Stimulated activated CD4-positive, alpha-beta T cell treated with anti-CD3 and anti-CD28 coated beads, Interleukin-12 subunit alpha, Interleukin-12 subunit beta, amount 100 ng/mL, for 48 hours (primary cell): ENCODE results near the gene PSMC3.

Experiments used
- DNase-seq, 3 donors: peaks; one replicate each; pipeline ENCODE4 v3.0.0-alpha.2; 2020; ENCODE audit warnings: low read depth in 2 of 3, low spot score in 1 of 3

PSMC3 gene

DNA sequence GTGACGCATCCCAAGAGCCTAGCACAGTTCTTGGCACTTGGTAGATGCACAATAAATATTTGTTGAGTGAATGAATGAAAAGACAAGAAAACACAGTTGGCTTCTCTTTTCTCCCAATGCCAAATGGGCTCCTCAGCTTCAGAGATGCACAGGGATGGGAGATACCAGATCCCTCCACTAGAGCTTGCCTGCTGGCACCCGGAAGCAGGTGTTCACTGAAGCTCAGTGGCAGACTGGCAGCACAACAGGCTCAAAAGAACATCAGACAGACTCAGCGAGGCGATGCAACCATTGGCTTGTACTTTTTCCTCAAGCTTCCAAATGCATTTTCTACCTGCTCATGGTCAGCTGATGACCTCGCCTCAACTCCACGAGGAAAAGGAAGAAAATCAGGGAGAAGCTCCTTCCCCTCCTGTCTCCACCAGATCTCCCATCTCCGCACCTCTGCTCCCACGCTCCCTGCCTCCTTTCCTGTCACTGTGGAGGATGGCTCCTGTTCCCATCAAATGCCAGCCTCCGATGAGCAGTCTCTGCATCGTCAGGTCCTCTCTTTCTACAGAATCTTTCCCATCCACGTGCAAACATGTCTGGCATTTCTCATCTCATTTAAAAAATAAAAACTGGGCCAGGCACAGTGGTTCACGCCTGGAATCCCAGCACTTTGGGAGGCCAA, 16.9 kb upstream of the PSMC3 start:
- DNase-seq = no peak

DNA sequence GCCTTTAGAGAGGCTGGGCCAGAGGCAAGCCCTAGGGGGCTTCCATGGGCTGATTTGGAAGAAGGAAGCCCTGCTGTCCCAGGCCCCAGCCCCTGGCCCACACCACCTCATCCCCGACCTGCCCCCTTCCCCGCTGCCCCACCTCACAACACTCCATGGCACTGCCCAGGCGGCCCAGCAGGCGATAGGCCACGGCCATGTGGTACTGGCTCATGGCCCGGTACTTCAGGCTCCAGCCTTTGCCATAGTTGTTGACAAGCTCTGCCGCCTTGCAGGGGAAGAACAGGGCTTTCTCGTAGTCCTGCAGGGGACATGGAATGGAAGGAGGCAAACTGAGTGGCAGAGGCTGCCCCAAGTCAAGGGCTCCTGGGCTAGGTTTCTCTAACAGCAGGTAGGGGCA, 16.3 kb upstream of the PSMC3 start:
- DNase-seq = no peak

DNA sequence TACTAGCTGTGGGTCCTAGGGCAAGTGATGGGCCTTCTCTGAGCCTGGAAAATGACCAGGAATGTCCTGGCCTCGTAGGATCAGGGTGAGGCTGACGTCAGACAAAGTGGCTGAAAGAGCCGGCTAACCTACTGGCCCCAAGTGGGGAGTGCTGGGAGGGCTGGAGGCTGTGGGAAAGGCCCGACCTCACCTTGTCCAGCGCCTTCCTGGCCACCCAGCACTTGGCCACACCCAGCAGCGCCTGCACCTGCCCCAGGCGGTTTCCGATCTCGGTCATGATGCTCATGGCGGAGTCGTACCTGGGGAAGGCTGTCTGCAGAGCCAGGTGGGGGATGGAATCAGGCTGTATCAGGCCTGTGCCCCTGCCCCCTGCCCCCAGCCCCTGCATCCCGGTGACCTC, 15.2 kb upstream of the PSMC3 start:
- DNase-seq = no peak

DNA sequence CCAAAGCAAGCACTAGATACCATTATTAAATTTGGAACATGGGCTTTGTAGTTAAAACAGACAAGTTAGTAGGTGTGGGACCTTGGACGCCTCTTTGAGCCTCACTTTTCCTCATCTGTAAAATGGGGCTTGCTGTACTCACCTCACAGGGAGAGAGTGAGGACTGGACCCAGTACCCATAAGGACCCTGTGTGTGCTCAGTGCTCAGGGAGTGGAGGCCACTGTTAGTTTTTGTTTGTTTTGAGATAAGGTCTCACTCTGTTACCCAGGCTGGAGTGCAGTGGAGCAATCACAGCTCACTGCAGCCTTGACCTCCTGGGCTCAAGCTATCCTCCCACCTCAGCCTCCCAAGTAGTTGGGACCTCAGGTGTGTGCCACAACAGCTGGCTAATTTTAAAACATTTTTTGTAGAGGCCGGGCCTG, 13.8 kb upstream of the PSMC3 start:
- no peak for DNase-seq

DNA sequence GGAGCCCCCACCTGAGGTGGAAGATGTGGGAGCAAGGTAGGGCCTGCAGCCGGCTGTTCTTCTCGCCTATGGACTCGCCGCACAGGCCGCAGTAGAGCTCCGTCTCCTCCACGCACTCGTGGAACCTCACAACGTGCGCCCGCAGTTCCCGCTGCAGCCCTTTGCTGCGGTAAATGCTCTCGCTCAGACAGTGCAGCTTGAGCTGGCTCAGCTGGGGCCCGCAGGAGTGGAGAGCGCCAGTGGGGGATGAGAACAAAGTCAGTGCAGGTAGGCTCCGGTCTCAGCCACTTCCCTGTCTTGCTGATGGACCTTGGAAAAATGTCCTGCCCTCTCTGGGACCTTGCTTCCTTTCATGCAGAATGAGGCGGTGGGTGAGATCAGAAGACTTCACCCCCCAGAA, 12.5 kb upstream of the PSMC3 start:
- DNase-seq = no peak

DNA sequence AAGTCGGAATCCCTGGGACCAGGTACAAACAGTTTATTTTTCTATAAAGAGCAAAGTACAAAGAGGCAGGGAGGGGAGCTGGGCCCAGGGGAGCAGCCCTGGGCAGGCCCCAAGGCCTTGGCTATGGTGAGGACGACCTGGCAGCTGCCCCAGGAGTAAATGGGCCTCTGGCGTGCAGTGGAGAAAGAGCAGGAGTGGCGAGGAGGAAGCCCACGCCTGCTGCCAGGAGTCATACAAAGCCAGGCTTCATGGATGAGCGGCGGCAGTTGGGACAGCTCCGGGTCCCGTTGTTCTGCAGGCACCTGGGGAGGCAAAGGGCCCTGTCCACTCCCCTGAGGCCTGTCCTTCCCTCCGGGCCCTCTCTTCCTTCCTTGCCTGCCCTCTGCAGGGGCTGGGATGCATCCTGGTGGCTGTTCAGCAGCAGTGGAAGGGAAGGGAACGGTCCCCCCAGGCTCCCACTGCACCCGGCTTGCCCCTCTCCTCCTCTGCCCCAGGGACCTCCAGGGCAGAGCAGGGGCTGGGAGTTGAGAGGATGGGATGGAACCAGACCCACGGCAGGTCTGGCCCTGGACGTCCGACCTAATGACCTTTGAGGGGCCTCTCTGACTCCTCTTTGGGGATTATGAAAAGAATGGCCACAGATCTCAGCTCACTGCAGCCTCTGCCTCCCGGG, 11.6 kb upstream of the PSMC3 start:
- DNase-seq = no peak

DNA sequence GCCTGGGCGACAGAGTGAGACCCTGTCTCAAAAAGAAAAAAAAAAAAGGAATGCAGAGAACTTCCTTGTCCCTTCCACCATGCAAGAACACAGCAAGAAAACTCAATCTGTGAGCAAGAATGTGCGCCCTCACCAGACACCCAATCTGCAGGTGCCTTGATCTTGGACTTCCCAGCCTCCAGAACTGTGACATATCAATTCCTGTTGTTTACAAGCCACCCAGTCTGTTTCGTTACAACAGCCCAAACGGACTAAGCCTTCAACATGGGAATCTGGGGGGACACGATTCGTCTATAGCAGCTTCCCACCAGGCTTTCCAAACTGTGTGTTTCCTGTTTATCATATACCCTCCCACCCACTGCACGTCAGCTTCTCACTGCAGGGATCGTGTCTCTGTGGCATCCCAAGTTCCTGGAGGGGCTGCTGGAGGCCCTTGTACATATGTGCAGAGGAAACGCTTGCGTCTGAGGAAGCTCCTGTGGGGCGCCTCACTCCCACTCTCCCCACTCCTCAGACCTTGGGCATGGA, 11.0 kb upstream of the PSMC3 start:
- no peak for DNase-seq

DNA sequence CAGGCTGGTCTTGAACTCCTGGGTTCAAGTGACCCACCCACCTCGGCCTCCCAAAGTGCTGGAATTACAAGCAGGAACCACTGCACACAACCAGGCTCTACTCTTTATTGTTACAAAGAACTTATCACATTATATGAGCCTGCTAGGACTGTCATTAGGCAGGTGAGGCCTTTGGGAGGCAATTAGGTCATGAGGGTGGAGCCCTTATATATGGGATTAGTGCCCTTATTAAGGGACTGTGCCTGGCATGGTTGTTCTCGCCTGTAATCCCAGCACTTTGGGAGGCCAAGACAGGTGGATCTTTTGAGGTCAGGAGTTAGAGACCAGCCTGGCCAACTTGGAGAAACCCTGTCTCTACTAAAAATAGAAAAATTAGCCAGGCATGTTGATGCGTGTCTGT, 10.5 kb upstream of the PSMC3 start:
- no peak for DNase-seq

DNA sequence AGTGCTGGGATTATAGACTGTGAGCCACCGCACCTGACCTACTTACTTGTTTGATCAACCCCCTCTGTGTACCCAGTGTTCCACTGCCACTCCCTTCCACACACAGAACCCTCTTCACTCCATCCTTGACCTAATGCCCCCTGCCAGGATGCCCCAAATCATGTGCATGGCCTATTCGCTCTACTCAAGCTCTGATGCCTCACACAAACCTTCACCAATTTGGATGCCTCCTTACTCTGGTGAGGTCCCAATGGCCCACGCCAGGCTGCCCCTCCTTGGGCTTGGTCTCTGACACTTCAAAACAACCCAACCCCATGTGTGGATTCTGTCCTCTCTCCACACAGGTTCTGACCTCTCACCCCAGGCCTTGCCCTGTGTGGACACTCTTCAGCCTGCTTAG, 9.4 kb upstream of the PSMC3 start:
- DNase-seq = no peak

DNA sequence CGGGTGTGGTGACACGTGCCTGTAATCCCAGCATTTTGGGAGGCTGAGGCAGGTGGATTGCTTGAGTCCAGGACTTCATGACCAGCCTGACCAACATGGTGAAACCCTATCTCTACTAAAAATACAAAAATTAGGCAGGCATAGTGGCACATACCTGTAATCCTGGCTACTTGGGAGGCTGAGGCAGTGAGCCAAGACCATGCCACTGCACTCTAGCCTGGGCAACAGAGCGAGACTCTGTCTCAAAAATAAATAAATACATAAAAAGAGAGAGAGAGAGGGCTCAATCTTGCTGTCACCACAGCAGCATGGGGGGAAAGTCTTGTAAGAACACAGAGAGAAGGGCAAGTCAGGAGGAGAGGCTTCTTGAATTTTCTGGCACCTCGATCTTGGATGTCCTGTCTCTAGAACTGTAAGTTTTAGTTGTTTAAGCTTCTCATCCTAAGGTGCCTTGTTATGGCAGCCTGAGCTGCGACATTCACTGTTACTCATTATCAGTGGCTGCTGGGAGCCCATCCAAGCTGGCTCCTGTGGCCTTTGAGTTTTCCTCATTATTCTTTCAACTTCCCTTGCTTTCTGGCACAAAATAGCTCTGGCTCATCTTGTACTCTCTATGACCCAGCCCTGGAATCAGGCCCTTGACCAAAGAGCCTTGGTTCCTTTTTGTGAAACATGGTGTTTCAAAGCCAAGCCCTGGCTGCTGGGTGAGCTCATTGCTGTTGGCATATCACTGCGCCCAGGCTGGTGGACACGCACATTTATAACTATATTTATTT, 8.0 kb upstream of the PSMC3 start:
- DNase-seq = no peak

DNA sequence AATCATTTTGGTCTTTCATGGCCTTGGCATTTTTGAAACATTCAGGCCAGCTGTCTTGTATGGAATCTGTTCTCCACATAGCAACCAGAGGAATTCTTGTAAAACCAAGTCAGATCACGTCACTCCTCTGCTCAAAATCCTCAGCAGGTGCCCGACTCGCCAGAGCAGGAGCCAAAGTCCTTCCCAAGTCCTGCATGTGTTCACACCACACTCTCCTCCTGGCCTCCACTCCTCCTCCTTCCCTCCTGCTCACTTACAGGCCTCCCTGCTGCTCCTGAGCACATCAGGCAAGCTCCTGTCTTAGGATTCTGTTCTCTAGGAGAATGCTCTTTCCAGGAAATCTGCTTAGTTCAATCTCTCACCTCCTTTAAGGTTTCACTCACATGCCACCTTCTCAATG, 6.9 kb upstream of the PSMC3 start:
- DNase-seq = no peak

DNA sequence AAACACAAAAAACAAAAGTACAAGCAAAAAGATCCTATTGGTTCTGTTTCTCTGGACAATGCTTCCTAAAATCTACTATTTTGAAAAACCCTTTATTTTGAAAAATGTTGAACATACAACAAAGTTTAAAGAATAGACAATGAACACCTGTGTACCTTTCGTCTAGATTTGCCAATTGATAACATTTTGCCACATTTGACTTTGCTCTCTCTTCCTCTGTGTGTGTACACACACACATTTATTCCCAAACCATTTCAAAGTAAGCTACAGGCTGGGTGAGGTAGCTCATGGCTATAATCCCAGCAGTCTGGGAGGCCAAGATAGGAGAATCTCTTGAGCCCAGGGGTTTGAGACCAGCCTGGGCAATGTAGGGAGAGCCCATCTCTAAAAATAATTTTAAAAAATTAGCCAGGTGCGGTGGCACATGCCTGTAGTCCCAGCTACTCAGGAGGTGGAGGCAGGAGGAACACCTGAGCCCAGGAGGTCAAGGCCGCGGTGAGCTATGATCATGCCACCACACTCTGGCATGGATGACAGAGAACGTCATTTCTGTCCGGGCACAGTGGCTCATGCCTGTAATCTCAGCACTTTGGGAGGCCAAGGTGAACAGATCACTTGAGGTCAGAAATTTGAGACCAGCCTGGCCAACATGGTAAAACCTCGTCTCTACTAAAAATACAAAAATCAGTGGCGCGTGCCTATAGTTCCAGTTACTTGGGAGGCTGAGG, 5.3 kb upstream of the PSMC3 start:
- DNase-seq = no peak

DNA sequence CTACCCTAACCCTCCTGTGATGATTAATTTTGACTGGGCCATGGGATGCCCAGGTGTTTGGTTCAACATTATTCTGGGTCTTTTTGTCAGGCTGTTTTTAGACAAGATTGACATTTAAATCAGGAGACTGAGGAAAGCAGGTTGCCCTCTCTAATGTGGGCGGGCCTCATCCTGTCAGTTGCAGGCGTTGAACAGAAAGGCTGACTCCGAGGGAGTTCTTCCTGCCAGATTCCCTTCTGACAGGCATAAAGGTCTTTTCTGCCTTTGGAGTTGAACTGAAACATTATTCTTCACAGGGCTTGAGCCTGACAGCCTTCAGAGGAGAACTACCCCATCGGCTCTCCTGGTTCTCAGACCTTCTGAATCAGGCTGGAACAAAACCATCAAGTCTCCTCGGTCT, 4.3 kb upstream of the PSMC3 start:
- no peak for DNase-seq

DNA sequence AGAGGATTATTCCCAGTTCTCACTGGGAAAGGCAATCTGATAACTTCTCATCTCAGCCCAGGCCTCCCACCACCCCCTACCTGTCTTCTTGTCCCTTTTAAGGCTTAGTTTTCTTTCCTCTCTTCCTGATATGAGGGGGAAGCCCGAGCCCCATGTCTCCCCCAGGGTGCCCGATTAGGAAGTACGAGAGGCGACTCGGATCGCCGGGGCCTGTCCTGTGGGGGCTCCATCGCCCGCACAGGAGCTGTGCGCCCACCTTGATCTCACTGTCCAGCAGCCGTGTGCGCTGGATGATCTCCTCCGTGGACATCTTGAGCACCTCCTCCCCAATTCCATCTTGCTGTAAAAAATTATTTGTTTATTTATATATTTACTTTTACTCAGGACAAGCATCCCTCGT, 628 bp downstream of the PSMC3 start:
- no peak for DNase-seq

DNA sequence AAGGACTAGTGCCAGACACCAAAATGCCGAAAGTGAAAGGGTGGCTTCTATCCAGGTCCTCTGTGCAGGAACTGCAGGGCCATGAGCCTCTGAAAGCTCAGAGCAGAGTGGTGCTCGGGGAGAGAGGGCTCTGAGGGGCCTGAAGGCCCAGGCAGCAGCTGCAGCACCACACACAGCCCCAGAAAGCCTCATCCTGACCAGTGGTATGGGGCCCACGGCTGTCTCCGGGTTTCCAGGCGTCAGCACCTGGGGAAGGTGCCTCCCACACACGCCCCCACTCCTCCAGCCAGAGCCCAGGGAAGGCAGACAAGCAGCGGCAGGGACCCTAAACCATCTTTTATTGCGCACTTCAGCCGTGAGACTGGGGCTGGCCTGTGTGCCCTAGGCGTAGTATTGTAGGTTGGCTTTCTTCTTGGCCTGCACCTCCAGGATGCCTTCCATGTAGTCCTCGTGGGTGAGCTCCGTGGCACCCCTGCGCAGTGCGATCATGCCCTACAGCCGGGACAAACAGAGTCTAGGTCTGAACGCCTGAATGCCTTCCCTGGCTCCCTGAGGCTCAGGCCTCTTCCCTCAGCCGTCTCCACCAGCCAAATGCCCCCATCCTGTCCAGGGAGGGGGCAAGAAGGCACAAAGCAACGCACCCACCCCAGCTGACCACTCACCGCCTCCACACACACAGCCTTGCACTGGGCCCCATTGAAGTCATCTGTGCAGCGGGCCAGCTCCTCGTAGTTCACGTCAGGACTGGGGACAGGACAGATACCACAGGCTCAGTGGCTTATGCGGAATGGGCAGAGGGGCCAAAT, 7.6 kb downstream of the PSMC3 start:
- DNase-seq = no peak

DNA sequence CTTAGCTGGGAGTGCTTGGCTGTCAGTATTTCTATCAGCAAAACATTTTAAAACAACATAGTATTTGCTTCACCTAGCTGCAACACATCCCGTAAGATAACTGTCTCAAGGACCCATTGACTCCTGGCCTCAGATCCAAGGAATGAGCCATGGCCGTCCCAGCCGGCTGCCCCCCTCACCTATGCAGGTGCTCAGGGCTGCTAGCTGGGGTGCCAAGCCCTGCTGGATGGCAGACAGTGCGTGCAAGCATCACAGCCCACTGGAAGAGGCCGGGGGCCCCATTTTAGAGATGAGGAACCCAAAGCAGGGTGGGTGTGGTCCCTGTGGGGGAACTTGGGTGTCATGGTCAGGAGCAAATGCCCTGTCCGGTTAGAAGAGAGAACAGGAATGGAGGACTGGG, 8.5 kb downstream of the PSMC3 start:
- no peak for DNase-seq

DNA sequence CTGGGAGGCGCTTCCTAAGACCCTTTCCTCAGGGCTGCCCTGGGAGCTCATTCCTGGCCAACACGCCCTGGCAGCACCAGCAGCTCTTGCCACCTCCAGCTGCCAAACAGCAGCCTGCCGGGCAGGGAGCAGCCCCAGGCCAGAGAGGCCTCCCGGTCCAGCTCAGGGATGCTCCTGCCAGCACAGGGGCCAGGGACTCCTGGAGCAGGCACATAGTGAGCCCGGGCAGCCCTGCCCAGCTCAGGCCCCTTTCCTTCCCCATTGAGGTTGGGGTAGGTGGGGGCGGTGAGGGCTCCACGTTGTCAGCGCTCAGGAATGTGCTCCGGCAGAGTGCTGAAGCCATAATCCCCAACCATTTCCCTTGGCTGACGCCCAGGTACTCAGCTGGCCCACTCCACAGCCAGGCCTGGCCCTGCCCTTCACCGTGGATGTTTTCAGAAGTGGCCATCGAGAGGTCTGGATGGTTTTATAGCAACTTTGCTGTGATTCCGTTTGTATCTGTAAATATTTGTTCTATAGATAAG, 10.2 kb downstream of the PSMC3 start:
- no peak for DNase-seq

DNA sequence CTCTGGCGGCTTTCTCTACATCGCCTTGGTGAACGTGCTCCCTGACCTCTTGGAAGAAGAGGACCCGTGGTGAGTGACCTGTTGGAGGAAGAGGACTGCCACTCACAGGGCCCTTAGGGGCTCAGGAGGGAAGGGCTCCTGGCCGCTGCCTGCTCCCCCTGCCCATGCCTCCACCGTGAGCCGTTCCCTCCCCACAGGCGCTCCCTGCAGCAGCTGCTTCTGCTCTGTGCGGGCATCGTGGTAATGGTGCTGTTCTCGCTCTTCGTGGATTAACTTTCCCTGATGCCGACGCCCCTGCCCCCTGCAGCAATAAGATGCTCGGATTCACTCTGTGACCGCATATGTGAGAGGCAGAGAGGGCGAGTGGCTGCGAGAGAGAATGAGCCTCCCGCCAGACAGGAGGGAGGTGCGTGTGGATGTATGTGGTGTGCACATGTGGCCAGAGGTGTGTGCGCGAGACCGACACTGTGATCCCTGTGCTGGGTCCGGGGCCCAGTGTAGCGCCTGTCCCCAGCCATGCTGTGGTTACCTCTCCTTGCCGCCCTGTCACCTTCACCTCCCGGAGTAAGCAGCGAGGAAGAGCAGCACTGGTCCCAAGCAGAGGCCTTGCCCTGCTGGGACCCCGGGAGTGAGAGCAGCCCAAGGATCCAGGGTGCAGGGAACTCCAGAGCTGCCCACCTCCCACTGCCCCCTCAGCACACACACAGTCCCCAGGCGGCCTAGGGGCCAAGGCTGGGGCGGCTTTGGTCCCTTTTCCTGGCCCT, 11.0 kb downstream of the PSMC3 start:
- no peak for DNase-seq

DNA sequence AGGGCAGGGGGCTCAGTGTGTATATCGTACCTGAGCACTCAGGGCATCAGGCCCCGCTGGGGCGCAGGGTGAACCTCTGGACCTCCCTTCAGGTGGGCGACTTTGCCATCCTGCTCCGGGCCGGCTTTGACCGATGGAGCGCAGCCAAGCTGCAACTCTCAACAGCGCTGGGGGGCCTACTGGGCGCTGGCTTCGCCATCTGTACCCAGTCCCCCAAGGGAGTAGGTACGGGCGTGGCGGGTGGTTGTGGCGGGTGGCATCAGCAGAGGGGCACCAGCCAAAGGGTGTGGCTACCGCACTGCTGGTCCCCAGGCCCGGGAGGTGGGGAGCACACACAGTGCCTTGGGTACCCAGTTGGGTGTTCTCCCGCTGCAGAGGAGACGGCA, 11.6 kb downstream of the PSMC3 start:
- DNase-seq = no peak
